KMS-11 (cell line): ENCODE results near the gene NOTCH4.
"Not testable (repeated sequence)": the region's sequence is repeated elsewhere in the genome, so short reads cannot be mapped to it uniquely, and the experiment has no call there.

Source experiments
- H2AFZ ChIP-seq: fragments of 200-600 bp; sonication (generic); 2 replicates; pipeline ENCODE4 v1.6.1; 2016; ENCODE audit warnings: antibody characterized with exemption, mixed run types, low read depth
- H3K27ac ChIP-seq: fragments of 200-600 bp; sonication (generic); 2 replicates; pipeline ENCODE4 v1.6.1; 2016; ENCODE audit warnings: mild to moderate bottlenecking, mixed run types
- H3K27me3 ChIP-seq: fragments of 200-600 bp; sonication (generic); 2 replicates; pipeline ENCODE4 v1.6.1; 2017; ENCODE audit warnings: mild to moderate bottlenecking, low read depth, mixed run types, moderate library complexity; ENCODE audit not compliant: insufficient read depth
- H3K36me3 ChIP-seq: fragments of 200-600 bp; sonication (generic); 2 replicates; pipeline ENCODE4 v1.6.1; 2017; ENCODE audit warnings: mild to moderate bottlenecking, mixed run types; ENCODE audit not compliant: insufficient read depth
- H3K4me1 ChIP-seq: fragments of 200-600 bp; sonication (generic); 2 replicates; pipeline ENCODE4 v1.6.1; 2016; ENCODE audit warnings: mild to moderate bottlenecking, low read depth, mixed run types; ENCODE audit not compliant: poor library complexity, severe bottlenecking
- H3K4me2 ChIP-seq: fragments of 200-600 bp; sonication (generic); 2 replicates; pipeline ENCODE4 v1.7.0; 2016; ENCODE audit warnings: mild to moderate bottlenecking, mixed run types
- H3K4me3 ChIP-seq: fragments of 200-600 bp; sonication (generic); IDR thresholded peaks from 2 replicates; pipeline ENCODE4 v1.6.1; 2017; ENCODE audit warnings: low read depth, low read length, mixed read lengths; ENCODE audit not compliant: insufficient read depth
- H3K79me2 ChIP-seq: fragments of 200-600 bp; sonication (generic); 2 replicates; pipeline ENCODE4 v1.6.1; 2016; ENCODE audit warnings: low read depth, mixed run types; ENCODE audit not compliant: insufficient read depth
- H3K9ac ChIP-seq: fragments of 200-600 bp; sonication (generic); 2 replicates; pipeline ENCODE4 v1.6.1; 2016; ENCODE audit warnings: mild to moderate bottlenecking, mixed run types
- H4K20me1 ChIP-seq: fragments of 200-600 bp; sonication (generic); 2 replicates; pipeline ENCODE4 v1.6.1; 2016; ENCODE audit warnings: mild to moderate bottlenecking, mixed run types; ENCODE audit not compliant: insufficient read depth
- TF ChIP-seq, protein P1 (sequence below): fragments of 200-600 bp; sonication (generic); conservative IDR thresholded peaks from 2 replicates; pipeline ENCODE4 v1.6.1; 2017; ENCODE audit warnings: low read depth, mild to moderate bottlenecking, antibody characterized with exemption, low read length, moderate library complexity, mixed read lengths

The NOTCH4 gene

GRCh38 chr6:32189069-32189741, 34.7 kb downstream of the NOTCH4 start:
- H3K79me2 ChIP-seq = peaks cover 11% of the 10 kb centered on the region
- H3K4me1 ChIP-seq = peaks cover 42% of the 10 kb centered on the region
- H3K27me3 ChIP-seq = no peaks in the 10 kb centered on the region
- no peak overlapping the region for H3K4me3 ChIP-seq
- TF ChIP-seq, protein P1, sequence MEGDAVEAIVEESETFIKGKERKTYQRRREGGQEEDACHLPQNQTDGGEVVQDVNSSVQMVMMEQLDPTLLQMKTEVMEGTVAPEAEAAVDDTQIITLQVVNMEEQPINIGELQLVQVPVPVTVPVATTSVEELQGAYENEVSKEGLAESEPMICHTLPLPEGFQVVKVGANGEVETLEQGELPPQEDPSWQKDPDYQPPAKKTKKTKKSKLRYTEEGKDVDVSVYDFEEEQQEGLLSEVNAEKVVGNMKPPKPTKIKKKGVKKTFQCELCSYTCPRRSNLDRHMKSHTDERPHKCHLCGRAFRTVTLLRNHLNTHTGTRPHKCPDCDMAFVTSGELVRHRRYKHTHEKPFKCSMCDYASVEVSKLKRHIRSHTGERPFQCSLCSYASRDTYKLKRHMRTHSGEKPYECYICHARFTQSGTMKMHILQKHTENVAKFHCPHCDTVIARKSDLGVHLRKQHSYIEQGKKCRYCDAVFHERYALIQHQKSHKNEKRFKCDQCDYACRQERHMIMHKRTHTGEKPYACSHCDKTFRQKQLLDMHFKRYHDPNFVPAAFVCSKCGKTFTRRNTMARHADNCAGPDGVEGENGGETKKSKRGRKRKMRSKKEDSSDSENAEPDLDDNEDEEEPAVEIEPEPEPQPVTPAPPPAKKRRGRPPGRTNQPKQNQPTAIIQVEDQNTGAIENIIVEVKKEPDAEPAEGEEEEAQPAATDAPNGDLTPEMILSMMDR = no peak
- H3K9ac ChIP-seq = peak overlapping the region; percentile 73
- H3K4me2 ChIP-seq = peak overlapping the region; percentile 88
- H3K27ac ChIP-seq = peak overlapping the region; percentile 69
- no peaks in the 10 kb centered on the region for H4K20me1 ChIP-seq
- no peak overlapping the region for H2AFZ ChIP-seq
- H3K36me3 ChIP-seq = no peaks in the 10 kb centered on the region

DNA sequence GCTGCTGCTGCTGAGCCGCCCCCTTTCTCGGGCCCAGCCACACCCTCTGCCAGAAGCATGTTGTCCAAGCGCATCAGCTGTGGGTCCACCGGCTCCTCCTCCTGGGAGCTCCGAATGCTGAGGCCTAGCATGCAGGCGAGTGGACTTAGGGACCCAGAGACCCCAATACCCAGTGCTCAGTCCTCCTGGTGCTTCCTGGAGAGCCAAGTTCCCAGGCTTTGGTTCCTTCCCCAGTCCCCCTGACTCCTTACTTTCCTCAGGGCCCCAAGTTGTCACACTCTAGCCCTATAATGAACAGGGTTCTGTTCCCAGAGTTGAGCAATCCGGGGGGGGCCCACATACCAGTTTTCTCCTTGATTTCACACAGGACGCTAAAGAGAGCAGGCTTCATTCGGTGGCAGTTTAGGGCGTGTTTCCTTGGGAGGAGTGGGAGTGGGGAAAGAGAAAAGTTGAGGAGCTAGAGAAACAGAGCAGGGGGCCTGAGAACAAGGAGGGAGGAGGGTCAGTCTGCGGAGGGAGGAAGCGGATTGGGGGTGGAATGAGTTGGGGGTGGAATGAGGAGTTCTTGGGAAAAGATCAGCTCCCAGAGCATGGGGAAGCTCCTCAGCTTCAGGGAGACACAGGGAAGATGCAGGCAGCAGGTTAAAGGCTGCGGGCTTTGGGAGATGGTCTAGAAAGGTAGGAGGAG, 35.3 kb downstream of the NOTCH4 start:
- no peak overlapping the region for H3K27ac ChIP-seq
- peak overlapping the region; percentile 73; the same call in 1 of the 2 replicates for H3K9ac ChIP-seq
- H3K36me3 ChIP-seq = no peaks in the 10 kb centered on the region
- H3K4me2 ChIP-seq = peak overlapping the region; percentile 88
- no peaks in the 10 kb centered on the region for H3K27me3 ChIP-seq
- TF ChIP-seq, protein P1 = no peak
- no peak overlapping the region for H3K4me3 ChIP-seq
- H3K4me1 ChIP-seq = peaks cover 36% of the 10 kb centered on the region
- H4K20me1 ChIP-seq = no peaks in the 10 kb centered on the region
- H2AFZ ChIP-seq = no peak overlapping the region
- peaks cover 11% of the 10 kb centered on the region for H3K79me2 ChIP-seq

DNA sequence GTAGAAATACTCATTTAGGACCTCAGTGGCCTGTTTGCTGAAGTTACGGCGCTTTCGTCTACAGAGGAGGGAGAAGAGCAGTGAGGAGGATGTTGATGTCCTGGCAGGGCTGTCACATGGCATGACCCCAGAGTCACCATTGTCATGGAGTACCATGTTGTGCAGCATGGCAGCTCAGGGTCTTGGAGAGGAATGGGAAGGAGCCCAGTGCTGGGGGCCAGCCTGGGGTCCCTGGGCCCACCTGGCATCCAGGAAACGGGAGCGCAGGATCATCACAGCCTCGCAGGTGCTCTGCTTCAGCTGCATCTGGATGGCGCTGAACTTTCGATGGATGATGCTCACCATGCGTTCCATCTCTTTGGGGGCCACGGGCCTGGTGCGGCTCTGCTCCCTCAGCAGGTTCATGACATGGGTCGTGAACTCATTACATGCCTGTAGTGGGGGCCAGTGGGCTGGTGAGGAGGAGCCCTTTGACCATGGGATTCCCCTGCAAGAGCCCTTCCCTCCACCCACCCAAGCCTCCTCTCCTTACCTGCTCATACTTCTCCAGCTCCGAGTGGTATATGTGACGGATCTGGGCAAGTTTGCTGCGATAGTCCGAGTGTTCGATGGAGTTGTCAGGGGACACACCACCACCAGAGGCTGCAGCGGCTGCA, 36.0 kb downstream of the NOTCH4 start:
- H4K20me1 ChIP-seq, H3K4me2 ChIP-seq, H3K4me3 ChIP-seq, H3K27ac ChIP-seq, H2AFZ ChIP-seq, H3K9ac ChIP-seq, H3K36me3 ChIP-seq, H3K27me3 ChIP-seq: not testable (repeated sequence)
- Histone ChIP-seq H3K79me2 (peaks cover 11% of the 10 kb centered on the region), H3K4me1 (peaks cover 30% of the 10 kb centered on the region)

- no peaks in the 10 kb centered on the region for H3K36me3 ChIP-seq
- no peak overlapping the region for H3K4me3 ChIP-seq
- no peak overlapping the region for H2AFZ ChIP-seq
- peaks cover 23% of the 10 kb centered on the region for H3K4me1 ChIP-seq
- H3K4me2 ChIP-seq = no peak overlapping the region
- no peak overlapping the region for H3K27ac ChIP-seq
- TF ChIP-seq, protein P1 = no peak
- no peaks in the 10 kb centered on the region for H3K27me3 ChIP-seq
- H4K20me1 ChIP-seq = no peaks in the 10 kb centered on the region
- H3K9ac ChIP-seq = no peak overlapping the region
- H3K79me2 ChIP-seq = peaks cover 11% of the 10 kb centered on the region
These were observed 36.7 kb downstream of the NOTCH4 start for GRCh38 chr6:32187009-32187709.

GRCh38 chr6:32186151-32186840, 37.6 kb downstream of the NOTCH4 start:
- not testable (repeated sequence) for H3K27me3 ChIP-seq, H3K36me3 ChIP-seq, H3K4me3 ChIP-seq, H2AFZ ChIP-seq, H3K4me2 ChIP-seq, H3K27ac ChIP-seq, H3K9ac ChIP-seq, H4K20me1 ChIP-seq
- Histone ChIP-seq H3K79me2 (peaks cover 11% of the 10 kb centered on the region), H3K4me1 (peaks cover 15% of the 10 kb centered on the region)

DNA sequence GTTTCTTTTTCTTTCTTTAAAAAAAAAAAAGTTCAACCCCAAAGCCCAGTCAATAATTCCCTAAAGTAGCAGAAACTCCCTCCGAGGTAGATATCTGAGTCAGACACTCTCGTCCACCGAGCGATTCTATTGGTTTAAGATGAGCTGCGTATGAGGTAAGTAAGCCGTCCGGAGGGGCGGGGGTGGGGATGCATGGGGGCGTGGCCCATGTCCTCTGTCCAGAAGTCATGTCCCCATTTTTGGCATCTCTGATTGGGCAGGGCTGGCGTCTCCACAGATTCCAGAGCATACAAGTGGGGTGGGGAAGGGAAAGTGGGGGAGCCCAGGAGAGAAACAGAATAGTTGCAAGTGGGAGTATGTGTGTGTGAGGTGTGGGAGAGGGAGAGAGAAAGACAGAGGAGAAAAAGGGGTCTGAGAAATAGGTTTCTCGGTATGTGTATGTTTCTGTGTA, 38.2 kb downstream of the NOTCH4 start:
- not testable (repeated sequence) for H2AFZ ChIP-seq, H3K4me2 ChIP-seq, H3K27me3 ChIP-seq, H4K20me1 ChIP-seq, H3K27ac ChIP-seq, H3K4me1 ChIP-seq, H3K4me3 ChIP-seq, H3K9ac ChIP-seq, H3K36me3 ChIP-seq
- H3K79me2 ChIP-seq = peaks cover 11% of the 10 kb centered on the region
